NB4 (cell line): ENCODE results near the gene ASPRV1.

ENCODE experiments used
- POLR2A ChIP-seq: IDR thresholded peaks from 2 replicates; pipeline ENCODE4 v1.6.1; 2011; ENCODE audit warnings: mild to moderate bottlenecking; ENCODE audit not compliant: insufficient read length; ENCODE audit errors: extremely low read depth
- TF ChIP-seq, protein P1 (sequence below): IDR thresholded peaks from one replicate; pipeline ENCODE4 v1.5.1; 2012; ENCODE audit warnings: low read depth, low read length

DNA sequence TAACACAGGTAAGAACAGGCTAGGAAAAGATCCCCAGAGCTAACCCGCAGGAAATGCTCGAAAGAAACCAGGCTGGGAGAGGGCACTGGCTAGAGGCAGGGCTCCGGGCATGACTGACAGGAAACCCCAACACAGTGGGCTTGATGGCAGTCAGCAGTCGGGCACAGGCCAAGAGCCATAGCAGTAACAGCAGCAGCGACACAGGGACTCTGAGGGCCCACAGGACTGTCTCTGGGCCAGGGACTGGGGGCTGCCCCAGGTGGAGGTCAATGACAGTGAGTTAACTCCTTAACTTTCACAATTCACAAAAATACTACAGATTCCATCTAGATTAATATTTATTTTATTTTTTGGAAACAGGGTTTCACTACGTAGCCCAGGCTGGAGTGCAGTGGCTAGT, 37.3 kb upstream of the ASPRV1 start:
- TF ChIP-seq, protein P1, sequence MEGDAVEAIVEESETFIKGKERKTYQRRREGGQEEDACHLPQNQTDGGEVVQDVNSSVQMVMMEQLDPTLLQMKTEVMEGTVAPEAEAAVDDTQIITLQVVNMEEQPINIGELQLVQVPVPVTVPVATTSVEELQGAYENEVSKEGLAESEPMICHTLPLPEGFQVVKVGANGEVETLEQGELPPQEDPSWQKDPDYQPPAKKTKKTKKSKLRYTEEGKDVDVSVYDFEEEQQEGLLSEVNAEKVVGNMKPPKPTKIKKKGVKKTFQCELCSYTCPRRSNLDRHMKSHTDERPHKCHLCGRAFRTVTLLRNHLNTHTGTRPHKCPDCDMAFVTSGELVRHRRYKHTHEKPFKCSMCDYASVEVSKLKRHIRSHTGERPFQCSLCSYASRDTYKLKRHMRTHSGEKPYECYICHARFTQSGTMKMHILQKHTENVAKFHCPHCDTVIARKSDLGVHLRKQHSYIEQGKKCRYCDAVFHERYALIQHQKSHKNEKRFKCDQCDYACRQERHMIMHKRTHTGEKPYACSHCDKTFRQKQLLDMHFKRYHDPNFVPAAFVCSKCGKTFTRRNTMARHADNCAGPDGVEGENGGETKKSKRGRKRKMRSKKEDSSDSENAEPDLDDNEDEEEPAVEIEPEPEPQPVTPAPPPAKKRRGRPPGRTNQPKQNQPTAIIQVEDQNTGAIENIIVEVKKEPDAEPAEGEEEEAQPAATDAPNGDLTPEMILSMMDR, result no peak
- no peak for TF ChIP-seq POLR2A
